Body of pancreas (tissue), 4 donors: Measurements from ENCODE around the gene TIE1.

Source experiments
- CTCF ChIP-seq, 7 experiments: fragments of 450-650 bp in 4 of 7; fragments of 200-600 bp in 3 of 7; sonication (generic) in 3 of 7; IDR thresholded peaks; one replicate each; pipeline ENCODE4 v1.5.1; 2016 to 2019; ENCODE audit warnings: antibody characterized with exemption in 7 of 7
- POLR2A ChIP-seq, 3 donors: fragments of 450-650 bp; IDR thresholded peaks; one replicate each; pipeline ENCODE4 v1.6.1; 2016; ENCODE audit warnings: antibody characterized with exemption in 3 of 3, mild to moderate bottlenecking in 2 of 3

- TF ChIP-seq CTCF (IDR thresholded peaks at IDR 0.05) (no peak), POLR2A (IDR thresholded peaks at IDR 0.05) (no peak)
These were observed 36.8 kb downstream of the TIE1 start, which contains the start of gene MPL for GRCh38 chr1:43337588-43337987.
